Heart left ventricle (tissue), 16 donors: Measurements from ENCODE around the gene LEP. TPM values are rescaled to one million over a fixed set of nuclear protein-coding genes. Genes with fewer than 3 reads are reported as not detected.

Experiments
- ATAC-seq, 4 donors: fragments of 200-7000 bp; cut with Tn5 transposase; one replicate each; pipeline ENCODE4 v1.9.1; 2020 to 2022; ENCODE audit warnings: moderate library complexity in 4 of 4, mild to moderate bottlenecking in 3 of 4, moderate number of reproducible peaks in 1 of 4
- DNase-seq, 5 donors: peaks; one replicate each; pipeline ENCODE4 v3.0.0-alpha.2; 2020
- H3K27ac ChIP-seq, 12 donors: fragments of 200-600 bp; sonication (generic) in 4 of 12; one replicate each; pipeline versions ENCODE4 v1.5.0 to v1.8.0; 2016 to 2022; ENCODE audit warnings: mild to moderate bottlenecking in 2 of 12
- H3K27me3 ChIP-seq, 9 donors: fragments of 200-600 bp; sonication (generic) in 2 of 9; one replicate each; pipeline versions ENCODE4 v1.5.1 to v1.8.0; 2016 to 2022; ENCODE audit warnings: mild to moderate bottlenecking in 3 of 9
- H3K36me3 ChIP-seq, 9 donors: fragments of 200-600 bp; sonication (generic) in 2 of 9; one replicate each; pipeline versions ENCODE4 v1.5.0 to v1.8.0; 2018 to 2022; ENCODE audit warnings: mild to moderate bottlenecking in 2 of 9
- H3K4me1 ChIP-seq, 12 donors: fragments of 200-600 bp; sonication (generic) in 4 of 12; one replicate each; pipeline versions ENCODE4 v1.5.0 to v1.8.0; 2016 to 2022; ENCODE audit warnings: mild to moderate bottlenecking in 3 of 12
- H3K4me3 ChIP-seq, 12 donors: fragments of 200-600 bp; sonication (generic) in 4 of 12; one replicate each; pipeline versions ENCODE4 v1.5.0 to v1.8.0; 2017 to 2022; ENCODE audit warnings: mild to moderate bottlenecking in 9 of 12, moderate library complexity in 4 of 12
- H3K9me3 ChIP-seq, 12 donors: fragments of 200-600 bp; sonication (generic) in 4 of 12; one replicate each; pipeline versions ENCODE4 v1.5.0 to v1.8.0; 2016 to 2022; ENCODE audit warnings: mild to moderate bottlenecking in 1 of 12
- CTCF ChIP-seq, 12 donors: fragments of 200-600 bp; sonication (generic) in 4 of 12; IDR thresholded peaks; one replicate each; pipeline versions ENCODE4 v1.5.0 to v1.8.0; 2018 to 2022; ENCODE audit warnings: antibody characterized with exemption in 12 of 12, mild to moderate bottlenecking in 5 of 12
- POLR2A ChIP-seq, 2 donors: fragments of 450-650 bp; IDR thresholded peaks; one replicate each; pipeline ENCODE4 v1.6.1; 2017; ENCODE audit warnings: antibody characterized with exemption in 2 of 2, mild to moderate bottlenecking in 2 of 2, moderate library complexity in 2 of 2
- WGBS, 4 donors: extraction: QIAGEN DNeasy Blood & Tissue Kit in 2 of 4; methylation state at CpG; one replicate each; pipeline versions ENCODE4 v1.1.5 to v1.1.7; 2013 to 2018; 5-methylcytosine and 5-hydroxymethylcytosine counted together
- intact Hi-C, 10 donors: fragments of 100-400 bp; cut with DNase I; formaldehyde crosslinking; loops; one replicate each; pipeline versions ENCODE4 v1.11.1 to v1.14.2; 2022
- polyA plus RNA-seq, 2 donors: library from polyadenylated mRNA; stranded (reverse); fragments of 200-250 nt; gene quantifications; one replicate each; pipeline ENCODE4 v1.2.3, GENCODE V29; 2013
- total RNA-seq, 9 donors: library from RNA; depleted of rRNA in 2 of 9; stranded (reverse); fragments of >200 nt in 2 of 9; fragmentation: NEBNext Ultra II Directional in 3 of 9; extraction: Animal tissue kit (Norgen Biotek cat#: 25700) in 3 of 9; gene quantifications; one replicate each; pipeline versions ENCODE4 v1.1.0 to v1.2.4, GENCODE V29; 2016 to 2023
- donor health status: ischemic (EF 13 %, LVEDD 7.1; RV severe dilation, severe dysfunction).
- donor health status: healthy with polysubstance abuse.
- donor health status: DM: no; HTN: yes; CAD: no.
- donor health status: DM: no; HTN: no; CAD: no.
- donor health status: ischemic (EF 25% LVEDD 6.9; RV normal size, moderate dysfunction).
- donor health status: ischemic (EF 25% LVEDD 5.7; RV mildly dilated, moderate dysfunction).
- donor health status: healthy.
- donor health status: DM: yes; HTN: yes; CAD: no.
- donor health status: ischemic (EF 35%, LVEDD 5.7; RV mildly dilated, moderate dysfunction).
- donor health status: nonischemic (EF 11% LVEDD 7.7; RV severe dilation, severe dysfunction).
- donor health status: DM: yes; HTN: yes; CAD: no.
- donor health status: PGD.
- donor health status: ischemic (EF 29% LVEDD 5.4; RV normal size, mild dysfunction).
- donor health status: nonischemic (EF 23%, LVEDD 6.1; RV moderate dilation, normal function).

Gene LEP
- total and polyA plus RNA-seq, 11 donors: 0.12 to 8.4 (median 0.36) TPM; not detected in 3

DNA sequence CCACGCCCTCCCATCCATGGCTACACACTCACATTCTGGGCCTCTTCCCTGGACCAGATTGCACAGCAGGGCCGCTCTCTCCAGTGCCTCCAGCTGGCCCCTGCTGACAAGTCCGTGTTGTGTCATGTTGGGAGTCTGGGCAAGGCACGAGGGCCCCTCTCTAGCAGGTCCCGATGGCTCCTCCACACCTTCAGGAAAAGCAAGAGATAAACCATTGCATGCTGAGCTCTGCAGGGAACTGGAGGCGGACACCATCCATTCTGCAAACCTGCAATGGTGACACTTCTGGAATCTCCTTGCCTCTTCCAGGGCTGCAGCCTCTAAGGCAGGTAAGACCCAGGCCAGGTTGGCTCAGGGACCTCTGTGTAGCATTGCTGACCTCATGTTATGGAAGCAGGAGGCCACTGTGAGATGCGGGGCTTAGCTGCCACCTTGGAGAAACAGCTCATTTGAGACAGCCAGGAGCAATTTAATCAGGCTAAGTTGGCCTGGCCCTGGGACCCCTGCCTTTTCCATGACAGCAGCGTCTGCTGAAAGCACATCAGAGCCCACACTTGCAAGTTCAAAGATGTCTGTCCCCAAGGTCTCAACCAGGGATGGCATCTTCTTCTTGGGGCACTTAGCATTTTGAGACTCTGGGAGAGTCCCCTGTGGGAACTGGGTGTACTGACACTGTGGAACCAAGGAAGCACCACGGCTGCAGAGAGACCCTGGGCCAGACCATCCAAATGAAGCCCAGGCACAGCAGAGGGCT is 34.2 kb upstream of the LEP start:
- DNase-seq (no peak), ATAC-seq (no peak)
- intact Hi-C loops: loop anchor here in 7 of 10 donors (5.0 to 10.0 kb wide), 5 partner anchors 70 to 1402 kb away; partner anchors contain the start of gene LRRC4 (in 4 of the 7)
- H3K4me1 ChIP-seq: peaks cover 0 to 10% (median 0%) of the 10 kb centered on the region in 12 donors
- H3K4me3 ChIP-seq: no peak overlapping the region
- no peaks in the 10 kb centered on the region for H3K9me3 ChIP-seq
- peaks cover 0 to 80% (median 26%) of the 10 kb centered on the region in 9 donors for H3K27me3 ChIP-seq
- no peak for TF ChIP-seq CTCF (IDR thresholded peaks at IDR 0.05)
- TF ChIP-seq POLR2A (IDR thresholded peaks at IDR 0.05): no peak
- WGBS, 4 donors: 56 to 63% (median 61%) methylated on average over 8 to 9 of the region's 9 CpGs
- H3K36me3 ChIP-seq: no peaks in the 10 kb centered on the region
- H3K27ac ChIP-seq: no peak overlapping the region

DNA sequence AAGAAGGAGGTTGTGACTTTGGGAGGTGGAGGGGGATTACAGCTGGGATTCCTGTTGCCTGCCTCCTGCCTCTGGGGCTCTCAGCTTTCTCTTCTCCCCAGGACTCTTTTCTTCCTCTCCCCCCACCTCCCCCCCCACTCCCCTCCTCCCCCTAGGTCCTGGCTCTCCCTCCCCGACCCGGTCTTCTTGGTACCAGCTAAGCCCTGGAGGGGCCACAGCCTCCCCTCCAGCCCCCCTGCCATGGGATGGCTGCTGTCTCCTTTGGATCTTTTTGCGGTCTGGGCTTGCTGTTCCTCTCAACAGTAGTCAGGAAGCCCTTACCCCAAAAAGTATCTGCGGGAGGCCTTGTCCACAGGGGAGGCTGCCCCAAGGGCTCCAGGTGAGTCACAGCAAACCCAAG is 33.5 kb upstream of the LEP start:
- Histone ChIP-seq H3K27ac (no peak overlapping the region), H3K4me1 (peaks cover 0 to 10% (median 0%) of the 10 kb centered on the region in 12 donors), H3K4me3 (no peak overlapping the region), H3K36me3 (no peaks in the 10 kb centered on the region), H3K9me3 (no peaks in the 10 kb centered on the region), H3K27me3 (peaks cover 0 to 75% (median 24%) of the 10 kb centered on the region in 9 donors)
- 46 to 56% (median 52%) methylated on average over 4 of the region's 4 CpGs for WGBS, 4 donors
- no peak for DNase-seq
- TF ChIP-seq POLR2A (IDR thresholded peaks at IDR 0.05): no peak
- TF ChIP-seq CTCF (IDR thresholded peaks at IDR 0.05): no peak
- ATAC-seq: no peak
- intact Hi-C loops: loop anchor here (2.0 to 10.0 kb wide), 10 partner anchors 69 to 1403 kb away; partner anchors contain the start of gene LRRC4 (in 4 of the 10)

GRCh38 chr7:128209229-128210035 is 31.6 kb upstream of the LEP start:
- H3K27me3 ChIP-seq: peaks cover 0 to 62% (median 17%) of the 10 kb centered on the region in 9 donors

More at GRCh38 chr7:128209229-128210035, 31.6 kb upstream of the LEP start:
- intact Hi-C loops: loop anchor here (1.0 to 10.0 kb wide), 13 partner anchors 71 to 1405 kb away; partner anchors contain the start of gene LRRC4 (in 5 of the 10)
- TF ChIP-seq POLR2A (IDR thresholded peaks at IDR 0.05): no peak
- TF ChIP-seq CTCF (IDR thresholded peaks at IDR 0.05): peak; percentile 96 to 99 (median 97)
- no peaks in the 10 kb centered on the region for H3K9me3 ChIP-seq
- no peak overlapping the region for H3K4me3 ChIP-seq
- peak; percentile 53 to 74 (median 59) for DNase-seq
- no peaks in the 10 kb centered on the region for H3K36me3 ChIP-seq
- WGBS, 4 donors: 24 to 33% (median 26%) methylated on average over 20 to 28 of the region's 28 CpGs
- H3K4me1 ChIP-seq: peaks cover 0 to 2% (median 0%) of the 10 kb centered on the region in 12 donors
- no peak overlapping the region for H3K27ac ChIP-seq
- peak; percentile 76 to 84 (median 82) for ATAC-seq
